NCI-H345 treated with DMSO at 0.1 percent for 48 hours (cell line): Measurements from ENCODE around the gene ZNF81.
"Not testable (repeated sequence)": the region's sequence is repeated elsewhere in the genome, so short reads cannot be mapped to it uniquely, and the experiment has no call there.

ENCODE experiments used
- DNase-seq: peaks from one replicate; lab custom pipeline; 2025; ENCODE audit not compliant: unreplicated experiment; lab: John Stamatoyannopoulos, UW

The ZNF81 gene

GRCh38 chrX:47836164-47837072, at the start of gene ZNF81:
Gene ZNF81, plus strand, starts transcription at chrX:47836902. Its CDS starts 9,366 bp downstream, at chrX:47846268.
- DNase-seq: peak; percentile 91

- no peak for DNase-seq
Measured at GRCh38 chrX:47796433-47796906, 40.2 kb upstream of the ZNF81 start.

GRCh38 chrX:47797084-47797483, 39.6 kb upstream of the ZNF81 start:
- no peak for DNase-seq

GRCh38 chrX:47798861-47799260, 37.8 kb upstream of the ZNF81 start:
- DNase-seq: no peak

- no peak for DNase-seq
Measured at GRCh38 chrX:47802589-47802988, 34.1 kb upstream of the ZNF81 start.

- DNase-seq: peak; percentile 7
Measured at GRCh38 chrX:47803103-47803502, 33.6 kb upstream of the ZNF81 start.

GRCh38 chrX:47804315-47804714, 32.4 kb upstream of the ZNF81 start:
- no peak for DNase-seq

- DNase-seq: not testable (repeated sequence)
Measured at GRCh38 chrX:47805844-47806243, 30.9 kb upstream of the ZNF81 start.

- DNase-seq: not testable (repeated sequence)
Measured at GRCh38 chrX:47806415-47807271, 30.1 kb upstream of the ZNF81 start.

GRCh38 chrX:47807272-47807538, 29.5 kb upstream of the ZNF81 start:
- DNase-seq: not testable (repeated sequence)

GRCh38 chrX:47807548-47807947, 29.2 kb upstream of the ZNF81 start:
- no peak for DNase-seq

- DNase-seq: no peak
Measured at GRCh38 chrX:47808904-47809788, 27.6 kb upstream of the ZNF81 start.

GRCh38 chrX:47814851-47815250, 21.9 kb upstream of the ZNF81 start:
- no peak for DNase-seq

- DNase-seq: no peak
Measured at GRCh38 chrX:47815901-47816845, 20.5 kb upstream of the ZNF81 start.

- no peak for DNase-seq
Measured at GRCh38 chrX:47817421-47817820, 19.3 kb upstream of the ZNF81 start.

GRCh38 chrX:47817897-47818296, 18.8 kb upstream of the ZNF81 start:
- DNase-seq: no peak

GRCh38 chrX:47828984-47829383, 7.7 kb upstream of the ZNF81 start:
- no peak for DNase-seq

- DNase-seq: peak; percentile 18
Measured at GRCh38 chrX:47831788-47832187, 4.9 kb upstream of the ZNF81 start.

GRCh38 chrX:47838361-47838760, 1.7 kb downstream of the ZNF81 start:
- DNase-seq: no peak

- DNase-seq: no peak
Measured at GRCh38 chrX:47840111-47840510, 3.4 kb downstream of the ZNF81 start.
